Stimulated activated CD4-positive, alpha-beta T cell treated with anti-CD3 and anti-CD28 coated beads, Interleukin-12 subunit alpha, Interleukin-12 subunit beta, amount 100 ng/mL, for 24 hours (primary cell): ENCODE results near the gene ANKRD33.

Experiments
- DNase-seq, 2 experiments: peaks; one replicate each; pipeline ENCODE4 v3.0.0-alpha.2; 2020; ENCODE audit warnings: low read depth in 2 of 2

Gene ANKRD33

GRCh38 chr12:51887476-51888315 is at the start of gene ANKRD33:
TSS of gene ANKRD33 (plus strand) at chr12:51888103. CDS start at chr12:51888187, 84 bp downstream.
- DNase-seq: no peak

GRCh38 chr12:51838762-51839161 is 49.1 kb upstream of the ANKRD33 start:
- no peak for DNase-seq

GRCh38 chr12:51839310-51839947 is 48.5 kb upstream of the ANKRD33 start:
- DNase-seq: no peak

- no peak for DNase-seq
Observed at GRCh38 chr12:51840966-51841365, 46.9 kb upstream of the ANKRD33 start.

GRCh38 chr12:51841727-51842126 is 46.2 kb upstream of the ANKRD33 start:
- no peak for DNase-seq

GRCh38 chr12:51844854-51845253 is 43.0 kb upstream of the ANKRD33 start:
- DNase-seq: no peak

GRCh38 chr12:51845482-51845881 is 42.4 kb upstream of the ANKRD33 start:
- DNase-seq: no peak

- DNase-seq: no peak
Observed at GRCh38 chr12:51846271-51846691, 41.6 kb upstream of the ANKRD33 start.

GRCh38 chr12:51846911-51847642 is 40.8 kb upstream of the ANKRD33 start:
- peak in 1 of 2 experiments; percentile 49 for DNase-seq

GRCh38 chr12:51847643-51848325 is 40.1 kb upstream of the ANKRD33 start:
- no peak for DNase-seq

- no peak for DNase-seq
Observed at GRCh38 chr12:51848326-51848727, 39.6 kb upstream of the ANKRD33 start, which contains the start of gene FIGNL2. TSS of gene FIGNL2 (minus strand) at chr12:51848718. CDS start at chr12:51822413, 26,305 bp downstream.

- DNase-seq: no peak
Observed at GRCh38 chr12:51848841-51849735, 38.8 kb upstream of the ANKRD33 start.

GRCh38 chr12:51850081-51850964 is 37.6 kb upstream of the ANKRD33 start:
- DNase-seq: no peak

GRCh38 chr12:51850965-51851299 is 37.0 kb upstream of the ANKRD33 start:
- DNase-seq: no peak

GRCh38 chr12:51851413-51852124 is 36.3 kb upstream of the ANKRD33 start:
- no peak for DNase-seq

GRCh38 chr12:51852404-51853137 is 35.3 kb upstream of the ANKRD33 start:
- no peak for DNase-seq

GRCh38 chr12:51855586-51856428 is 32.1 kb upstream of the ANKRD33 start:
- no peak for DNase-seq
